Stimulated activated CD4-positive, alpha-beta T cell treated with anti-CD3 and anti-CD28 coated beads, TNF-alpha, amount 100 ng/mL, for 48 hours (primary cell): Measurements from ENCODE around the gene GGCT.

Experiments
- DNase-seq, 3 donors: peaks; one replicate each; pipeline ENCODE4 v3.0.0-alpha.2; 2020; ENCODE audit warnings: low read depth in 3 of 3

The GGCT gene

GRCh38 chr7:30463405-30464145 is 41.1 kb downstream of the GGCT start:
- no peak for DNase-seq

GRCh38 chr7:30462179-30462578 is 42.5 kb downstream of the GGCT start:
- no peak for DNase-seq

- no peak for DNase-seq
Measured at GRCh38 chr7:30460246-30460633, 44.4 kb downstream of the GGCT start.

GRCh38 chr7:30459591-30460245 is 44.9 kb downstream of the GGCT start:
- no peak for DNase-seq

- no peak for DNase-seq
Measured at GRCh38 chr7:30458311-30458710, 46.3 kb downstream of the GGCT start.

- DNase-seq, result no peak
Measured at GRCh38 chr7:30453921-30454320, 50.7 kb downstream of the GGCT start.

GRCh38 chr7:30453016-30453415 is 51.6 kb downstream of the GGCT start:
- no peak for DNase-seq

- DNase-seq, result no peak
Measured at GRCh38 chr7:30452280-30452930, 52.2 kb downstream of the GGCT start.

GRCh38 chr7:30451539-30452279 is 52.9 kb downstream of the GGCT start:
- no peak for DNase-seq

- no peak for DNase-seq
Measured at GRCh38 chr7:30450983-30451497, 53.6 kb downstream of the GGCT start.

GRCh38 chr7:30450240-30450982 is 54.2 kb downstream of the GGCT start:
- no peak for DNase-seq

GRCh38 chr7:30448461-30449189 is 56.0 kb downstream of the GGCT start:
- DNase-seq, result no peak

GRCh38 chr7:30447466-30447865 is 57.2 kb downstream of the GGCT start:
- no peak for DNase-seq
